ENCODE measurements around the gene CDKL1. TPM values are rescaled to one million over a fixed set of nuclear protein-coding genes. Genes with fewer than 3 reads are reported as not detected.

CDKL1 gene
- total RNA-seq, 1 experiment from 2014 or later: 0.07 TPM

Other genes starting within 250 kb of the CDKL1 start
- gene SOS2, start 165.3 kb downstream of the CDKL1 start, total RNA-seq (2014; rRNA removed; shearing (Covaris generic)): 12.8 and 12.9 TPM in 2 replicates
- gene L2HGDH, start 84.7 kb downstream of the CDKL1 start, total RNA-seq (2014; rRNA removed; shearing (Covaris generic)): 3.3 and 3.7 TPM in 2 replicates
- gene DMAC2L, start 84.6 kb downstream of the CDKL1 start, total RNA-seq (2014; rRNA removed; shearing (Covaris generic)): 2.3 and 3.5 TPM in 2 replicates
- gene MAP4K5, start 135.7 kb upstream of the CDKL1 start, total RNA-seq (2014; rRNA removed; shearing (Covaris generic)): 42.0 and 44.4 TPM in 2 replicates
- gene ATL1, start 163.3 kb upstream of the CDKL1 start, total RNA-seq (2014; rRNA removed; shearing (Covaris generic)): 14.0 and 15.8 TPM in 2 replicates

Measured in A172 (cell line).